ENCODE results near the gene CDR2. TPM values are rescaled to one million over a fixed set of nuclear protein-coding genes. Genes with fewer than 3 reads are reported as not detected.

The CDR2 gene
- total RNA-seq, 1 experiment from 2014 or later, result 35.7 TPM

- ChIA-PET CTCF (interaction anchor here (0.6 kb wide), 1 partner anchor 31 kb away, joined by 5 read pairs; no protein-coding TSS in a partner anchor), POLR2A (no interaction called here)
- Histone ChIP-seq H3K4me3 (ENCODE audit: low read depth in 2 of 2, low read length in 2 of 2) (no peak overlapping the region), H3K4me1 (ENCODE audit: control insufficient read depth, insufficient read depth, low read length) (no peaks in the 10 kb centered on the region), H3K27me3 (ENCODE audit: control insufficient read depth, insufficient read depth, low read length) (no peaks in the 10 kb centered on the region), H3K9me3 (ENCODE audit: control insufficient read depth, insufficient read depth, low read depth, low read length) (no peaks in the 10 kb centered on the region), H3K27ac (ENCODE audit: low read length) (no peak overlapping the region), H3K36me3 (ENCODE audit: control insufficient read depth, insufficient read depth, low read length) (no peaks in the 10 kb centered on the region)
- TF ChIP-seq SIN3A (IDR thresholded peaks at IDR 0.05; ENCODE audit: borderline replicate concordance, insufficient read depth, low read depth, low read length) (no peak), REST (IDR thresholded peaks at IDR 0.05; ENCODE audit: insufficient read depth in 1 of 2, low read depth in 2 of 2, low read length in 1 of 2) (no peak), POLR2AphosphoS5 (IDR thresholded peaks at IDR 0.05; ENCODE audit: low read depth, low read length) (no peak), TCF7L2 (IDR thresholded peaks at IDR 0.05; ENCODE audit: low read depth, low read length) (no peak), CTCF (IDR thresholded peaks at IDR 0.05) (no peak)
- intact Hi-C loops (cut with micrococcal nuclease; ENCODE audit: unreplicated experiment) (no loop called here), in situ Hi-C loops (cut with HindIII; ENCODE audit: low pct_unique_long_range_greater_than_20kb, low sequenced_read_pairs) (no loop called here)
- no peak for DNase-seq (ENCODE audit: low read depth, low spot score)
- BruUV-seq (replicated peaks), result no TSS peak
- no peak for ATAC-seq
Observed at GRCh38 chr16:22381392-22381791, 7.0 kb upstream of the CDR2 start.

GRCh38 chr16:22380529-22380928 lies 6.1 kb upstream of the CDR2 start:
- ChIA-PET POLR2A (no interaction called here), CTCF (no interaction called here)
- TF ChIP-seq CTCF (IDR thresholded peaks at IDR 0.05) (no peak), TCF7L2 (IDR thresholded peaks at IDR 0.05; ENCODE audit: low read depth, low read length) (no peak)
- in situ Hi-C loops (cut with HindIII; ENCODE audit: low pct_unique_long_range_greater_than_20kb, low sequenced_read_pairs) (no loop called here), intact Hi-C loops (cut with micrococcal nuclease; ENCODE audit: unreplicated experiment) (no loop called here)
- Histone ChIP-seq H3K4me1 (ENCODE audit: control insufficient read depth, insufficient read depth, low read length) (peaks cover 1% of the 10 kb centered on the region; the same call in 1 of the 2 replicates), H3K9me3 (ENCODE audit: control insufficient read depth, insufficient read depth, low read depth, low read length) (no peaks in the 10 kb centered on the region), H3K27ac (ENCODE audit: low read length) (no peak overlapping the region), H3K4me3 (ENCODE audit: low read depth in 2 of 2, low read length in 2 of 2) (no peak overlapping the region), H3K27me3 (ENCODE audit: control insufficient read depth, insufficient read depth, low read length) (no peaks in the 10 kb centered on the region), H3K36me3 (ENCODE audit: control insufficient read depth, insufficient read depth, low read length) (no peaks in the 10 kb centered on the region)
- DNase-seq (ENCODE audit: low read depth, low spot score) (no peak), ATAC-seq (no peak)
- BruUV-seq (replicated peaks), result no TSS peak

All from Panc1 (cell line).